KMS-11 (cell line): ENCODE measurements around the gene DNAJB1.

ENCODE experiments used
- H2AFZ ChIP-seq: fragments of 200-600 bp; sonication (generic); 2 replicates; pipeline ENCODE4 v1.6.1; 2016; ENCODE audit warnings: antibody characterized with exemption, mixed run types, low read depth
- H3K27ac ChIP-seq: fragments of 200-600 bp; sonication (generic); 2 replicates; pipeline ENCODE4 v1.6.1; 2016; ENCODE audit warnings: mild to moderate bottlenecking, mixed run types
- H3K27me3 ChIP-seq: fragments of 200-600 bp; sonication (generic); 2 replicates; pipeline ENCODE4 v1.6.1; 2017; ENCODE audit warnings: mild to moderate bottlenecking, low read depth, mixed run types, moderate library complexity; ENCODE audit not compliant: insufficient read depth
- H3K36me3 ChIP-seq: fragments of 200-600 bp; sonication (generic); 2 replicates; pipeline ENCODE4 v1.6.1; 2017; ENCODE audit warnings: mild to moderate bottlenecking, mixed run types; ENCODE audit not compliant: insufficient read depth
- H3K4me1 ChIP-seq: fragments of 200-600 bp; sonication (generic); 2 replicates; pipeline ENCODE4 v1.6.1; 2016; ENCODE audit warnings: mild to moderate bottlenecking, low read depth, mixed run types; ENCODE audit not compliant: poor library complexity, severe bottlenecking
- H3K4me2 ChIP-seq: fragments of 200-600 bp; sonication (generic); 2 replicates; pipeline ENCODE4 v1.7.0; 2016; ENCODE audit warnings: mild to moderate bottlenecking, mixed run types
- H3K4me3 ChIP-seq: fragments of 200-600 bp; sonication (generic); IDR thresholded peaks from 2 replicates; pipeline ENCODE4 v1.6.1; 2017; ENCODE audit warnings: low read depth, low read length, mixed read lengths; ENCODE audit not compliant: insufficient read depth
- H3K79me2 ChIP-seq: fragments of 200-600 bp; sonication (generic); 2 replicates; pipeline ENCODE4 v1.6.1; 2016; ENCODE audit warnings: low read depth, mixed run types; ENCODE audit not compliant: insufficient read depth
- H3K9ac ChIP-seq: fragments of 200-600 bp; sonication (generic); 2 replicates; pipeline ENCODE4 v1.6.1; 2016; ENCODE audit warnings: mild to moderate bottlenecking, mixed run types
- H4K20me1 ChIP-seq: fragments of 200-600 bp; sonication (generic); 2 replicates; pipeline ENCODE4 v1.6.1; 2016; ENCODE audit warnings: mild to moderate bottlenecking, mixed run types; ENCODE audit not compliant: insufficient read depth
- TF ChIP-seq, protein P1 (sequence below): fragments of 200-600 bp; sonication (generic); conservative IDR thresholded peaks from 2 replicates; pipeline ENCODE4 v1.6.1; 2017; ENCODE audit warnings: low read depth, mild to moderate bottlenecking, antibody characterized with exemption, low read length, moderate library complexity, mixed read lengths

The DNAJB1 gene

DNA sequence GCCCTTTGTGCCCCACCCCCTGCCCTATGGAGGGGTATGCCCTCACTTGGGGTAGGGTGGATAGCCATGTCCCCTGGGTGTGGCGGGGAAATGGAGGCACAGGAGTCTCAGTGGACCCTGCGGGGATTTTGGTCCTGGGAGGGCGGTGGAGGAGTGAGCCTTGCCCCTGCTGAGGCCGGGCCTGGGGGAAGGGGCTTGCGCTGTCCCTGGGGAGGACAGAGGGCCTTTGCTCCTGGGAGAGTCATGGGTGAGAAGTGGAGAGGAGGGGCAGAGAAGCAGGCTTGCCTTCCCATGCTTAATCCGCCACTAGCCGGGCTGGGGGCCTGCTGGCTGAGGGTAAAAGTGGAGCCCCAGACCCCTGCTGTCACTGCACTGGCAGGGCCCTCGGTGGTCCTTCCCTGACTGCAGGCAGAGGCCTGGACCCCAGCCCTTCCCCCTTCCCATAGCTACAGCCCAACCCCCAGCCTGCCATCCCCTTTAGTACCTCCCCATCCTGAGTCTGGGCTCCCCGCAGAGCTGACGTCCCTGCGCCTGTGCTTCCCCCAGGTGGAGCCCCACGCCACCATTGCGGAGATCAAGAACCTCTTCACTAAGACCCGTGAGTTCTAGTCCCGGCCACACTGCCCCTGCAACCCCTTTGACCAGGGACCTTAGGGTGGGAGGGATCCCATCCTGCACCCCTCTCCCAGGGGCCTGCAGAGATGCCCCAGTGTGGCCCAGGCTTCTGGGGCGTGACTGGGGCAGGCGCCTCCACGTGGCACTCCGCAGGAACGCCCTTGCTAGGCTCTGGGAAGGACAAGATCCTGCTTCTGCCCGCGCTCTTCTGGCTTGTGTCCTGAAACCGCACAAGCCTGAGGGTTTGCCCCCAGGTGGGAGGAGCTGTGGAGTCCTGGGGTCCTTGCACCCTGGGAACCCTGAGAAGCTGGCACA, 44.7 kb upstream of the DNAJB1 start:
- Histone ChIP-seq H4K20me1 (no peaks in the 10 kb centered on the region), H3K27me3 (no peaks in the 10 kb centered on the region), H3K4me3 (no peak overlapping the region), H3K4me2 (no peak overlapping the region), H3K79me2 (no peaks in the 10 kb centered on the region), H3K9ac (no peak overlapping the region), H2AFZ (no peak overlapping the region), H3K4me1 (no peaks in the 10 kb centered on the region), H3K36me3 (no peaks in the 10 kb centered on the region), H3K27ac (no peak overlapping the region)
- TF ChIP-seq, protein P1, sequence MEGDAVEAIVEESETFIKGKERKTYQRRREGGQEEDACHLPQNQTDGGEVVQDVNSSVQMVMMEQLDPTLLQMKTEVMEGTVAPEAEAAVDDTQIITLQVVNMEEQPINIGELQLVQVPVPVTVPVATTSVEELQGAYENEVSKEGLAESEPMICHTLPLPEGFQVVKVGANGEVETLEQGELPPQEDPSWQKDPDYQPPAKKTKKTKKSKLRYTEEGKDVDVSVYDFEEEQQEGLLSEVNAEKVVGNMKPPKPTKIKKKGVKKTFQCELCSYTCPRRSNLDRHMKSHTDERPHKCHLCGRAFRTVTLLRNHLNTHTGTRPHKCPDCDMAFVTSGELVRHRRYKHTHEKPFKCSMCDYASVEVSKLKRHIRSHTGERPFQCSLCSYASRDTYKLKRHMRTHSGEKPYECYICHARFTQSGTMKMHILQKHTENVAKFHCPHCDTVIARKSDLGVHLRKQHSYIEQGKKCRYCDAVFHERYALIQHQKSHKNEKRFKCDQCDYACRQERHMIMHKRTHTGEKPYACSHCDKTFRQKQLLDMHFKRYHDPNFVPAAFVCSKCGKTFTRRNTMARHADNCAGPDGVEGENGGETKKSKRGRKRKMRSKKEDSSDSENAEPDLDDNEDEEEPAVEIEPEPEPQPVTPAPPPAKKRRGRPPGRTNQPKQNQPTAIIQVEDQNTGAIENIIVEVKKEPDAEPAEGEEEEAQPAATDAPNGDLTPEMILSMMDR, result no peak

DNA sequence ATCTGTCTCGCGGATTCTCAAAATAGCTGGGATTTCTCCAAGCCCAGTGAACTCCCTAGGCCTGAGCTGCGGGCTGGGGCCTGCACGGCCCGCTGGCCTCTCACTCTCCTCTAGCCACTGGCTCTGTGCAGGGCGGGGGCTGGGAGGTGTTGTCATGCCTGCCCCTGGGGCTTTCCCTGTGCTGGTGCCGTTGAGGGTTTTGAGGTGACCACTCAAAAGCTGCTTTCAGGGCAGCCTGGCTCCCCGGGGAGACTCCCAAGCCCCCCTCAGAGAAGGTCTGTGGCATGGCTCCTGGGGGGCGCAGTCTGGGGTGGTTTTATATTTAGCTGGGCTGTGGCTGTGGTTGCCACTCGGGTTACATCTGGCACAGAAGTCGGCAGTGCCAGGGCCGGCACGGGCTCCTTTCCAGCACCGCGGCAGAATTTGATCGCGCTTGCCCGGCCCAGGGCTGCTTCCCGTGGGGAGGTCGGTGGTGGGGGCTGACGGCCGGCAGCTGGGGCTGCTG, 43.7 kb upstream of the DNAJB1 start:
- no peak overlapping the region for H2AFZ ChIP-seq
- H3K9ac ChIP-seq, result no peak overlapping the region
- TF ChIP-seq, protein P1, result no peak
- no peak overlapping the region for H3K27ac ChIP-seq
- no peaks in the 10 kb centered on the region for H3K4me1 ChIP-seq
- H4K20me1 ChIP-seq, result no peaks in the 10 kb centered on the region
- H3K36me3 ChIP-seq, result no peaks in the 10 kb centered on the region
- no peaks in the 10 kb centered on the region for H3K79me2 ChIP-seq
- no peak overlapping the region for H3K4me2 ChIP-seq
- H3K4me3 ChIP-seq, result no peak overlapping the region
- H3K27me3 ChIP-seq, result no peaks in the 10 kb centered on the region

DNA sequence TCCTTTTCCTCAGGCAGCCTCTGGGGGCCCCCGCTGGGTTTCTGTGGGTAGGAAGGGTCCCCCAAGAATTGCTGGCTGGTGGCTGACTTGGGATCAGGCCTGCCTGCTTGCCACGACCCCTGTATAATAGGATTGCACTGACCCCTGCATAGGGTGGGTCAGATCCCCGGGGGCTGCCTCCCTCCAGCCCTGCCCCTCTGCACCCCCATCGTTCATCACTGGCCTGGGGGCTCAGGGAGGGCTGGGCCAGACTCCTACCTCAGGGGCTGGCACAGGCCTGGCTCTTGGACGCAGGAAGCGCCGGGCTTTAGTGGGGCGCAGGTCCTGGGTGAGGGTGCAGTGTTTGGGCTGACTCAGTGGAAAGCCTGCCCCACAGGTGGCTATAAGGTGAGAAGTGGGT, 43.1 kb upstream of the DNAJB1 start:
- Histone ChIP-seq H4K20me1 (no peaks in the 10 kb centered on the region), H3K4me3 (no peak overlapping the region), H3K27me3 (no peaks in the 10 kb centered on the region), H3K4me1 (peaks cover 2% of the 10 kb centered on the region), H3K27ac (no peak overlapping the region), H3K9ac (no peak overlapping the region), H3K79me2 (no peaks in the 10 kb centered on the region), H3K4me2 (no peak overlapping the region), H3K36me3 (no peaks in the 10 kb centered on the region), H2AFZ (no peak overlapping the region)
- TF ChIP-seq, protein P1, result no peak

DNA sequence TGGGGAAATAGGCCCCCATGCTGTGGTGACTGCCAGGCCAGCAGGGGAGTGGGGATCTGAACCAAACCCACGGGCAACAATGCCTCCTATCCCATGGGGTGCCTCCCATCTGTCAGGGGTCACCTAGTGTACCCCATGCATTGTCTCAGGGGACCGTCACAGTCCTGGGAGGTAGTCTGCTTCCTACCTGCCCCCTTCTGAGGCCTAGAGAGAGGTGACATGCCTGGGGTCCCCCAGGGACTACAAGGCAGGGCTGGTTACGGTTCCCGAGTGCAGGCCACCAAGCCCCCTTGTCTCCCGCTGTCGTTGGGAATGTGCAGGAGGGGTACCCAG, 42.5 kb upstream of the DNAJB1 start:
- no peak overlapping the region for H3K27ac ChIP-seq
- H3K36me3 ChIP-seq, result no peaks in the 10 kb centered on the region
- H4K20me1 ChIP-seq, result no peaks in the 10 kb centered on the region
- no peak overlapping the region for H3K9ac ChIP-seq
- no peak overlapping the region for H3K4me3 ChIP-seq
- no peak overlapping the region for H3K4me2 ChIP-seq
- TF ChIP-seq, protein P1, result no peak
- no peak overlapping the region for H2AFZ ChIP-seq
- H3K79me2 ChIP-seq, result no peaks in the 10 kb centered on the region
- H3K4me1 ChIP-seq, result peaks cover 4% of the 10 kb centered on the region
- H3K27me3 ChIP-seq, result no peaks in the 10 kb centered on the region
